Iris pigment epithelial cell (primary cell): Measurements from ENCODE around the gene LPP.

Experiments used
- DNase-seq: peaks from one replicate; pipeline ENCODE4 v3.0.0-alpha.2; 2011; ENCODE audit warnings: low read depth

Gene LPP

DNA sequence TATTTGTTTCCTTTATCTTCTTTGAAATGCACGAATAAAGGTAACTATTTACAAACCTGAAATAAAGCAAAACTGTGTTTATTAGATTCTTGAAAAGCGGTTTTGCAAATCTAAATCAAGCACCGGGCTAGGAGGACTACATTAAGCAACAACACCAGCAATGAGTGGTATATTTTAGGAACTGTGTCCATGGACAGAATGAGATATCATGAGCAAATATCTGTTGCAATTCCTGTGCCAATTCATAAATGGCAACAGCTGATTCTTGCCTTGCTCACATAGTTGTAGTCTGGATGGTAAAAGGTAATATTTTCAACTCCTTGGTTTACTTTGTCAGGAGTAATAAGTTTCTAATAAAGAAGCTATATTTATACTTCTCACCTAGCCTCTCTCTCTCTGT is 403.3 kb downstream of the LPP start:
- DNase-seq, result no peak

DNA sequence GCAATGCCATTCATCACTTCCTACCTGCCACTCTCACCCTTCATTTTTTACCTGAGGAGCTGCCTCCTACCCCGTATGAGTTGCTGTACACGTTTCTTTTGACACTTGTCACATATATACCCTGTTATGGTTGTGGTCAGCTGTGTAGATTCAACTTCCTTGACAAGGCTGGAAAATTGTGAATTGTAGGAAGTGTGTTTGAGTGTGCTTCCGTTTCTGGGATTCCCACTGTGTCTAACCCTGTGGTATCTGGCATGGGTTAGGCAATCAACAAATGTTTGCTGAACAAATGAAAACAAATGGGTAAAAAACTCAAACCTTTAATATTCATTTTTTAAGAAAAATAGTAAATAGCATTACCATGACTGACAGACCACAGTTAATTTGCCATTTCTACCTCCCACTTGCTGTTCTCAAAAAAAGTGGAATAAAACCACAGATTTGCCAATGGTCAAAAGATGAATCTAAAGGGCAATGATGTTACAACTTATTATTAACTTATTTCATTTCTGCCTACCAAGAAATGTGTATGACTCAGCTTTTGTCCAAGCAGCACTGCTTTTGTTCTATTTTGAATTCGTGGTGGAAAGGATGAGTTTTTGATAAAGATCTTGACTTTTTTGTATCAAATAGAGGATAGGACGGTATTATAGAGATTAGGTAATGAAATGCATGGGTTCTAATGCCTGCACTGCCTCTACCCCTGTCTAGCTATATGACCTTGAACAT is 404.6 kb downstream of the LPP start:
- DNase-seq, result peak; percentile 65

DNA sequence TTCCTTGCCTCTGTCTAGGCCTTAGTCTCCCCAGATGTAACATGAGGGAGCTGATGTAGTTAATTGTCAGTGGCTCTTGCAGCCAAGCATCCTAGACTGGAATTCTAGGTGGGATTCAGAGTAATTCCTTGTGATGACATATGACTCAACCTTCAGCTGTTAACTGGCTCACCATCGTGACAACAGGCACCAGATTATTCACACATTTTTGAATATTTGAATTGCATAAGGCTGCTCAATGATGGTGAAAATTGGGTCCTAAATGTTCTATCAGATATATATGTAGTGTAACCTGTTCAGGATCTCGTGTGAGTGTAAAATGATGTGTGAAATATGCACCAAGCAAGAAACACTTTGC is 405.1 kb downstream of the LPP start:
- peak; percentile 28 for DNase-seq

GRCh38 chr3:188559856-188560255 is 405.9 kb downstream of the LPP start:
- DNase-seq, result no peak

- DNase-seq, result no peak
Measured at GRCh38 chr3:188562144-188562543, 408.2 kb downstream of the LPP start.

GRCh38 chr3:188567478-188568195 is 413.7 kb downstream of the LPP start:
- DNase-seq, result peak; percentile 74

GRCh38 chr3:188568736-188569135 is 414.8 kb downstream of the LPP start:
- peak; percentile 45 for DNase-seq

DNA sequence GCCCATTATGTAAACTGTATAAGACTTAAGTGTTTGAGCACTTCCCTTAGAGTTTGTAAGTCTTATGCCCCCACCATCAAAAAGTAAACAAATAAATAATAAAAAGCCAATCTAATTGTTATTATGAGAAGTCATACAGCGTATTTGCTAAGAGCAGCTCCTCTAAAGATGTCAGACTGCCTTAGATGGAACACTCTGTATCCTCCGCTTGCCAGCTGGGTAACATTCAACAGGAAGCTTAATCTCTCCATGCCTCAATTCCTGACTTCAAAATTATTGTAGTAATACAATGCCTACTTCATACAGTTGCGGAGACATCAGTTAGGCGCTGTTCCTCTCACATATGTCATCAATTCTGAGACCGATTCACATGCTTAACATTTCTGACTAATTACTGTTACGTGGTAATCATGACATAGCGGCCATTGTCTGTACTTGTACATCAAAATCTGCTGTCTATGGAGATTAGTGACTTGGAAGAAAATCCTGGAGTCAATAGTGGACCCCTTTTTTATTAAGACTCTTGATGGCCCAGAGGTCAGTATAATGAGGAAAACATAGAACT is 417.7 kb downstream of the LPP start:
- DNase-seq, result no peak

DNA sequence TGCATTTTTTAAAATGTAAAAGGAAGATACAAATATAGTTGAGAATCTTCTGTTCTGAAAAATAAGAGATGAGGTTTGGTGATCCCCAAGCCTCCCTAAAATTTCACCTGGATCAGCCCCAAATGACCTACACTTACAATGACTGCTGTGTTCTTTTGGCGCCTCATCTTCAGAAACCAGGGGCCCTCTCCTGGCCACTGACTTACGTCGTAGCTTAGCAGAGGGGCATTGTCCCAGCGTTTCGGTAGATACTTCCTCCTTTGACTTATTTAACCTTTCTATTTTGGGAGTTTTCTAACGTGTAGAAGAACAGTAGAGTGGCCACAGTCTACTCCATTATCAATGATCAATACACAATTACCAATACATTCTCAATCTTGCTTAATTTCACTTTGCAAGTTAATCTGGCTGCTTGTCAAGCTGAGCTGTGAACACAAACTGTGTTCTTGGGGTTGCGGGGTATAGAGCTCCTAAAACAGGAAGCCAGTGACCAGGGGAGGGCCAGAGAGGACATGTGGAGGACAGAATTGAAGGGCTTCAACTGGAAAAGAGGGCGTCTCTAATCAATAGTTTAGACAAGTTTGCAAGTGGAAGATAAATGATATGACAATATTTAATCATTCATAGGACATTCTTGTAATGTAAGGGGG is 419.5 kb downstream of the LPP start:
- DNase-seq, result no peak

GRCh38 chr3:188573956-188574355 is 420.0 kb downstream of the LPP start:
- no peak for DNase-seq

DNA sequence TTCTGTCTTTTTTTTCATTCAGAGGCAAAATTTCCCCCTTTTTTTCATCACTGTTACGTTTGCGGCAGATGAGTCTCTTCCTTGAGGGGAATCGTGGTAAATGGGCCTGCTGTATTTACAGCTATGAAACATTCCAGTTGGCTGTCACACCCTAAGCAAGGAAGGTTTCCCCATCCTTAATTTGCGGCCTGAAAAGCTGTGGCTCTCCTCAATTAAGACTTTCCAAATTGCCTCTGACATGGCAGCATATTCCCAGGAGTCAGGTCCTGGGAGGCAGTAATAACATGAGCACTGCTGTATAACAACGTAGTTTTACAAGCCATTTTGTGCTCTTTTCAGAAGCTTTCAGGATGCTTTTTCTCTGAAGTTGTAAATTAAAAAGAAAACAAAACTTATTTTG is 420.9 kb downstream of the LPP start:
- no peak for DNase-seq

DNA sequence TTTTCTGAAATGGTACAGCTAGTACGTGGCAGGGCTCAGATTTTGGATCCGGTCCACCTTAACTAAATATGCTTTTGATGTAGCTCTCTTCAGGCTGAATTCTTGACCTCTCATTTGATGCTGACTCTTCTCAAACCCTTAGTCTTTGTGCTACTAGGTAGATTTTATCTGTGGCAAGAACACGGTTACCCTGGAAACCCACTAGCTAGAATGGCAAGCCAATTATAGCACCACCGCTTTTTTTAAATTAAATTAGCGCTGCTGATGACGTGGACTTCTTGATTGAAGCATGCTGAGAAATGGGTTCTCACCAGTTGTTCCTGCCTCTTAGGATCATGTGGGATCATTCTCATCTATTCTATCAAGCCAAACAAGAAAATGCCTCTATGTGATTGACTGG is 421.5 kb downstream of the LPP start:
- no peak for DNase-seq

GRCh38 chr3:188577539-188577938 is 423.6 kb downstream of the LPP start:
- DNase-seq, result no peak

DNA sequence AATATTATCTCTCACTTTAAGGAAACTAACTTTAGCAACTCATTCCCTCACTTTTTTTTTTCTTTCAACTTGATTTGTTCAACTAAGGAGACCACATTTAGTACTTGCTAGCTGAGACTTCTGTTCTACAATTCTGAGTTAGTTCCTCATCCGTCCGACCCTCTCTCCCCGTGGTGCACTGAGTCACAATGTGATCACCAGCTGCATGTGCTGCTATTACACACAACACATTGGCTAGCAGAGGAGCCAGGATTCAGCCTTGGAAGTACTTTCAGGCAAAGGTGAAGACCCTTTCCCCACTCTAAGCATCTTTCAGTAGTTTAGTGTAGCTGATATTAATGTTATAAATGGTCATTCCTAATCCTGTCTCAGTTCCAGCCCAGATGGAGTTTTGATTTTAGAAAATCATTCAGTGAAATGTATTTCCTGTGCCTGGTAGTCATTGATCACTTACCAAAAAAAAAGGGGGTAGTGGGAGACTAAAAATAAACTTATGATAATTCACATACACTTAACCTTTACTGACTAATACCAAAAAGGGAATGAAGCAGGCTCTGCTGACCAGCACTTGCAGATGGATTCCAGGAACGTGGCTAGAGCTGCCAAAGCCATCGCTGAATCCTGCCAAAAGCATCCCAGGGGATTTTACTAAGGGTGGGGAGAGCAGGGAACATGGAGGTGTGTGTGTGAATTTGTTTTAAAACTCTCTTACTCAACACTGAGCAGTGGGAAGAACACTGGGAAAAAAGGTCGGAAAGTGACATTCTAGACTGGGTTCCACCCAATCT is 424.8 kb downstream of the LPP start:
- DNase-seq, result peak; percentile 82

DNA sequence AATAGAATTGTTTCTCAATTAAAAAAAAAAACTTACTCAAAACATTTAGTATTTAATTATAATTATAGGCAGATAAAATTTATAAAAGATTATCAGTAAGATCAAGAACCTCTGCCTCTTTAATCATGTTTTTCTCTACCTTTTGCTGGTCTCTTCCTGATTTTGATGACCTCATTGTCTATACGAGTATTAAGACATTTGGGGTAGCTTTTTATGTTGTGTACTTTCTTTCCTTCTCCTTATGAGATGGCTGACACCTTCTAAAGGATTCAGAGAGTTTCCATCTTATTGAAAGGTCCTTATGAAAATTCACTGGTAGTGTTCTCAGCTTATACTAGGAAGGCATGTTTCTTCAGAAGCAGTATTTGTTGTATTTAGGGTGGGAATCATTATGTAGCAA is 426.3 kb downstream of the LPP start:
- no peak for DNase-seq

DNA sequence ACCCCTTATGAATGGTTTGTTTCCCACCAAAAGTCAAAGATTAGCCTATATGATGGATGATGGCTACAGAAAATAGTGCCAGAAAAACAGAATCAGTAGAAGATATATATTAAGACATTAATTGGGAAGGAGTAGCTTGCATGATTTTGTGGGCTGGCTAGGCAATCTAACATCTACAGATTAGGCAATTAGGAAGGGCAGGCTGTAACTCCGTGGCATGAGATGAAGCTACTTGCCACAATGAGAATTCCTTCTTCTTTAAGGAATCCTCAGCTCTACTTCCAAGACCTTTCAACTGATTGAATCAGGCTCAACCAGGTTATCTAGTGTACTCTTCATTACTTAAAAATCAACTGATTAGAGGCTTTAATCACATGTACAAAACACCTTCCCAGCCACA is 426.7 kb downstream of the LPP start:
- DNase-seq, result no peak

- DNase-seq, result no peak
Measured at GRCh38 chr3:188581365-188581764, 427.4 kb downstream of the LPP start.

DNA sequence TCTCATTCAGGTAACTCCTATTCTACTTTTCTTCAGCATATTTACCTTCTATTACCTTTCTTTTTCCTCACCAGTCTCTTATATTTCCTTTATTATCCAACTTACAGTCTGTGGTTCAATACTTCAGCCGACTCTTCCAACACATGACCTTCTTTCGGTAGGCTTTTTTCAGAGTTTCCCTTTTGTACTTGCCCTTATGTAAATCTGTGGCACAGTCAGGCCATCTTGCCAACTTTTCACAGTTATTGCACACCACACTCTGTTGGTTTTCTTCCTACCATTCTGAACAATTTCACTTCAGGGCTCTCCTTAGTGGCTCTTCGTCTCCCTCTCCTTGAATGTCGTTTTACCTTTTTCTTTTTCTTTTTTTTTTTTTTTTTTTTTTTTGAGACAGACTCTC is 427.8 kb downstream of the LPP start:
- DNase-seq, result no peak

DNA sequence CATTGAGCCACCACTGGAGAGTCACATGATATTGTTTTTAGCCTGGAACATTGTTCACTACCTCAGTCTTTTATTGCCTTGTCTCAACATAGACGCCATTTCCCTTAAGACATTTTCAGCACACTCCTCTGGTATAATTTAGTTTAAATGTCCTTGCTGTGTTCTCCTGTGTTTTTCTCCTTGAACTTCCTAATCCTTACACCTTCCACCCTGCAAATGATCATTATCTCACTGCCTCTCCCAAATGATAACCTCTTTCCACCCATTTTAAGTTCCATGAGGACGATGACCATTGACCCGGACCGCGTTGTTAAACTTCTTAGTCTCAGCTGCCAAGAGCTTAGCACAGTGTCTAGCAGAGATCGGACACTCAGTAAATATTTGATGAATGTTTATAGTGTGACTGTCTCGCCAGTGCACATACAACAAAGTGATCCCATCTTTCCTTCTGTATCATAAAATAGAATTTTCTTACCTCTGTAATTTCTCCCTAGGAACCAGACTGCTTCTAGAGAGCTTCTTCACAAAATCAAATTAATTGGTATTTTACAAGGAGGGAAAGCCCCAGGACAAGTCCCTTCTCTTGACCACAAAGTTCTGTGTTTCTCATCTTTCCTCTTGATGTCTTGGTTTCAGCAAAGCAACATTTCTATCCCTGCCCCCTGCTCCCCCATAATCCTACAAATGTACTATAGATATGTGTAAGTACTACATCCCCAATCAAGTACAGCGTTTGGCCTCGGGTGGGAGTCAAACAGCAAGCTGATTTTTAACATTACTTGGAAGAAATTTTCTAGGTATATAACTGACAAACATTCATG is 429.6 kb downstream of the LPP start:
- DNase-seq, result peak; percentile 57

DNA sequence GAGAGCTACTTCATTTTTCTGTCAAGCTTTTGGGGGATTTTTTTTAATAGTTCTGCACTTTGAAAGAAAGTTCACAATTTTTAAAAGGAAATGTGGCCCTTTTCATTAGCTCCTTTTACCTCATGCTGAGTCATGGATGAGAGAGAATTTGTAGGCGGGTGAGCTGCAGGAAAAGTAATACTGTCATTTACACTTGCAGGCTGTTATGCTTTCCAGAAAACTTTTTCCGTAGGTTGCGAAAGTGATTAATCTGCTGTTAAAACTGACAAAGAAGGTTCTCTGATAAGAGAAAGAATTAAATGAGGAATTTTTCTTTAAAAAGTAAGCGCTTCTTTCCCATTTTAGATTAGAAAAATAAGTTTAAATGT is 430.2 kb downstream of the LPP start:
- DNase-seq, result peak; percentile 92

- DNase-seq, result peak; percentile 50
Measured at GRCh38 chr3:188584958-188585689, 431.2 kb downstream of the LPP start.
